Loucy (cell line): ENCODE results near the gene SULT4A1.

Experiments used
- H2AFZ ChIP-seq: fragments of 200-600 bp; sonication (generic); 2 replicates; pipeline ENCODE4 v1.6.0; 2016; ENCODE audit warnings: antibody characterized with exemption, mild to moderate bottlenecking, low read length, moderate library complexity
- H3F3A ChIP-seq: fragments of 200-600 bp; 2 replicates; pipeline ENCODE4 v1.6.0; 2016; ENCODE audit warnings: antibody characterized with exemption, low read depth, mild to moderate bottlenecking
- H3K27me3 ChIP-seq: fragments of 200-600 bp; sonication (generic); 2 replicates; pipeline ENCODE4 v1.6.1; 2014; ENCODE audit warnings: low read length, mild to moderate bottlenecking; ENCODE audit not compliant: insufficient read depth, poor library complexity, severe bottlenecking
- H3K36me3 ChIP-seq: fragments of 200-600 bp; sonication (generic); 2 replicates; pipeline ENCODE4 v1.6.1; 2016; ENCODE audit warnings: low read length; ENCODE audit not compliant: insufficient read depth
- H3K4me1 ChIP-seq: fragments of 200-600 bp; sonication (generic); 2 replicates; pipeline ENCODE4 v1.5.1; 2014; ENCODE audit warnings: low read length, mild to moderate bottlenecking; ENCODE audit not compliant: insufficient read depth, poor library complexity, severe bottlenecking
- H3K4me2 ChIP-seq: fragments of 200-600 bp; sonication (generic); 2 replicates; pipeline ENCODE4 v1.6.0; 2014; ENCODE audit warnings: antibody characterized with exemption, low read length, low read depth, mild to moderate bottlenecking; ENCODE audit not compliant: poor library complexity, severe bottlenecking
- H3K4me3 ChIP-seq: fragments of 200-600 bp; sonication (generic); 2 replicates; pipeline ENCODE4 v1.5.1; 2014; ENCODE audit warnings: low read length, mild to moderate bottlenecking, mixed read lengths; ENCODE audit not compliant: poor library complexity, severe bottlenecking
- H3K79me2 ChIP-seq: fragments of 200-600 bp; sonication (generic); 2 replicates; pipeline ENCODE4 v1.6.1; 2014; ENCODE audit warnings: low read length; ENCODE audit not compliant: insufficient read depth
- H3K9ac ChIP-seq: fragments of 200-600 bp; sonication (generic); 2 replicates; pipeline ENCODE4 v1.6.0; 2014; ENCODE audit warnings: mild to moderate bottlenecking, low read depth, low read length, moderate library complexity; ENCODE audit not compliant: poor library complexity, severe bottlenecking
- H3K9me2 ChIP-seq: fragments of 200-600 bp; sonication (generic); replicated peaks from 2 replicates; pipeline ENCODE4 v1.6.1; 2016; ENCODE audit warnings: low read depth, low read length, mixed read lengths
- H3K9me3 ChIP-seq: fragments of 200-600 bp; sonication (generic); 2 replicates; pipeline ENCODE4 v1.6.1; 2014; ENCODE audit warnings: mild to moderate bottlenecking, antibody characterized with exemption, low read length, low read depth; ENCODE audit not compliant: insufficient read depth
- H4K20me1 ChIP-seq: fragments of 200-600 bp; sonication (generic); 2 replicates; pipeline ENCODE4 v1.6.0; 2014; ENCODE audit warnings: antibody characterized with exemption, low read length, mild to moderate bottlenecking; ENCODE audit not compliant: insufficient read depth, poor library complexity, severe bottlenecking
- EZH2phosphoT487 ChIP-seq: fragments of 200-600 bp; IDR thresholded peaks from 2 replicates; pipeline ENCODE4 v1.6.1; 2018; ENCODE audit warnings: antibody characterized with exemption, mild to moderate bottlenecking, moderate library complexity, borderline replicate concordance
- TF ChIP-seq, protein P1 (sequence below): fragments of 200-600 bp; sonication (generic); conservative IDR thresholded peaks from 2 replicates; pipeline ENCODE4 v1.5.1; 2014; ENCODE audit warnings: mild to moderate bottlenecking, antibody characterized with exemption, low read length

The SULT4A1 gene

GRCh38 chr22:43826142-43827002 is 35.9 kb downstream of the SULT4A1 start:
- no peaks in the 10 kb centered on the region for H3K4me1 ChIP-seq
- no peaks in the 10 kb centered on the region for H3K79me2 ChIP-seq
- H3F3A ChIP-seq: no peaks in the 10 kb centered on the region
- H3K36me3 ChIP-seq: no peaks in the 10 kb centered on the region
- TF ChIP-seq, protein P1, sequence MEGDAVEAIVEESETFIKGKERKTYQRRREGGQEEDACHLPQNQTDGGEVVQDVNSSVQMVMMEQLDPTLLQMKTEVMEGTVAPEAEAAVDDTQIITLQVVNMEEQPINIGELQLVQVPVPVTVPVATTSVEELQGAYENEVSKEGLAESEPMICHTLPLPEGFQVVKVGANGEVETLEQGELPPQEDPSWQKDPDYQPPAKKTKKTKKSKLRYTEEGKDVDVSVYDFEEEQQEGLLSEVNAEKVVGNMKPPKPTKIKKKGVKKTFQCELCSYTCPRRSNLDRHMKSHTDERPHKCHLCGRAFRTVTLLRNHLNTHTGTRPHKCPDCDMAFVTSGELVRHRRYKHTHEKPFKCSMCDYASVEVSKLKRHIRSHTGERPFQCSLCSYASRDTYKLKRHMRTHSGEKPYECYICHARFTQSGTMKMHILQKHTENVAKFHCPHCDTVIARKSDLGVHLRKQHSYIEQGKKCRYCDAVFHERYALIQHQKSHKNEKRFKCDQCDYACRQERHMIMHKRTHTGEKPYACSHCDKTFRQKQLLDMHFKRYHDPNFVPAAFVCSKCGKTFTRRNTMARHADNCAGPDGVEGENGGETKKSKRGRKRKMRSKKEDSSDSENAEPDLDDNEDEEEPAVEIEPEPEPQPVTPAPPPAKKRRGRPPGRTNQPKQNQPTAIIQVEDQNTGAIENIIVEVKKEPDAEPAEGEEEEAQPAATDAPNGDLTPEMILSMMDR: peak; percentile 18; the same call in 1 of the 2 replicates
- no peak for TF ChIP-seq EZH2phosphoT487
- H3K27me3 ChIP-seq: no peaks in the 10 kb centered on the region
- H4K20me1 ChIP-seq: no peaks in the 10 kb centered on the region
- H3K9me2 ChIP-seq: no peaks in the 10 kb centered on the region
- no peak overlapping the region for H2AFZ ChIP-seq
- no peaks in the 10 kb centered on the region for H3K9me3 ChIP-seq
- no peak overlapping the region for H3K4me3 ChIP-seq
- H3K9ac ChIP-seq: no peak overlapping the region
- no peak overlapping the region for H3K4me2 ChIP-seq

- no peaks in the 10 kb centered on the region for H4K20me1 ChIP-seq
- TF ChIP-seq, protein P1: no peak
- TF ChIP-seq EZH2phosphoT487: no peak
- H3K9me2 ChIP-seq: no peaks in the 10 kb centered on the region
- no peak overlapping the region for H3K4me2 ChIP-seq
- H3F3A ChIP-seq: no peaks in the 10 kb centered on the region
- H3K9me3 ChIP-seq: no peaks in the 10 kb centered on the region
- H2AFZ ChIP-seq: no peak overlapping the region
- no peaks in the 10 kb centered on the region for H3K36me3 ChIP-seq
- no peaks in the 10 kb centered on the region for H3K27me3 ChIP-seq
- no peak overlapping the region for H3K4me3 ChIP-seq
- H3K79me2 ChIP-seq: no peaks in the 10 kb centered on the region
- no peak overlapping the region for H3K9ac ChIP-seq
- H3K4me1 ChIP-seq: no peaks in the 10 kb centered on the region
Measured at GRCh38 chr22:43825651-43826050, 36.7 kb downstream of the SULT4A1 start.

GRCh38 chr22:43824724-43825420 is 37.4 kb downstream of the SULT4A1 start:
- H3K36me3 ChIP-seq: no peaks in the 10 kb centered on the region
- H3K4me3 ChIP-seq: no peak overlapping the region
- no peaks in the 10 kb centered on the region for H3K27me3 ChIP-seq
- no peak overlapping the region for H3K4me2 ChIP-seq
- H3K79me2 ChIP-seq: no peaks in the 10 kb centered on the region
- H4K20me1 ChIP-seq: no peaks in the 10 kb centered on the region
- TF ChIP-seq, protein P1: no peak
- no peak for TF ChIP-seq EZH2phosphoT487
- H3F3A ChIP-seq: no peaks in the 10 kb centered on the region
- no peaks in the 10 kb centered on the region for H3K9me2 ChIP-seq
- H3K4me1 ChIP-seq: no peaks in the 10 kb centered on the region
- H3K9ac ChIP-seq: no peak overlapping the region
- no peaks in the 10 kb centered on the region for H3K9me3 ChIP-seq
- H2AFZ ChIP-seq: no peak overlapping the region
